ENCODE results near the gene DFFA. TPM values are rescaled to one million over a fixed set of nuclear protein-coding genes. Genes with fewer than 3 reads are reported as not detected.
A peak's percentile ranks its signal among the peaks of the same experiment; 100 is the strongest.

DFFA gene
- total RNA-seq, 1 experiment from 2014 or later: 86.5 TPM

DNA sequence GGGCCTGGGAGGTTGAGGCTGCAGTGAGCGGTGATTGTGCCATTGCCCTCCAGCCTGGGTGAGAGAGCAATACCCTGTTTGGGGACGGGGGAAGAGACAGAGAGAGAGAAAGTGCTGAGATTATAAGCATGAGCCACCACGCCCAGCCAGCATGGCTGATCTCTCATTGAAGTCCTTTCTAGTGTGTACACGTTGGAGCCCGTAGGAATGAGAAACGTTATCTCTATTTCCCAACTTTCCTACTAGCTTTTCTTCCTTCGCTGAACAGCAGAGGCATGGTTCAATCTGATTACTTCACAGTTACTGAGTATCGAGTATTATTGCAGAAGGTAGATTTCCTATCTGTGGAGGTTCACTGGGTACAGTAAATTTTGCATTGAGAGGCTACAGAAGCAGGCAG, 7.0 kb upstream of the DFFA start (continued):
- TF ChIP-seq, protein P1, sequence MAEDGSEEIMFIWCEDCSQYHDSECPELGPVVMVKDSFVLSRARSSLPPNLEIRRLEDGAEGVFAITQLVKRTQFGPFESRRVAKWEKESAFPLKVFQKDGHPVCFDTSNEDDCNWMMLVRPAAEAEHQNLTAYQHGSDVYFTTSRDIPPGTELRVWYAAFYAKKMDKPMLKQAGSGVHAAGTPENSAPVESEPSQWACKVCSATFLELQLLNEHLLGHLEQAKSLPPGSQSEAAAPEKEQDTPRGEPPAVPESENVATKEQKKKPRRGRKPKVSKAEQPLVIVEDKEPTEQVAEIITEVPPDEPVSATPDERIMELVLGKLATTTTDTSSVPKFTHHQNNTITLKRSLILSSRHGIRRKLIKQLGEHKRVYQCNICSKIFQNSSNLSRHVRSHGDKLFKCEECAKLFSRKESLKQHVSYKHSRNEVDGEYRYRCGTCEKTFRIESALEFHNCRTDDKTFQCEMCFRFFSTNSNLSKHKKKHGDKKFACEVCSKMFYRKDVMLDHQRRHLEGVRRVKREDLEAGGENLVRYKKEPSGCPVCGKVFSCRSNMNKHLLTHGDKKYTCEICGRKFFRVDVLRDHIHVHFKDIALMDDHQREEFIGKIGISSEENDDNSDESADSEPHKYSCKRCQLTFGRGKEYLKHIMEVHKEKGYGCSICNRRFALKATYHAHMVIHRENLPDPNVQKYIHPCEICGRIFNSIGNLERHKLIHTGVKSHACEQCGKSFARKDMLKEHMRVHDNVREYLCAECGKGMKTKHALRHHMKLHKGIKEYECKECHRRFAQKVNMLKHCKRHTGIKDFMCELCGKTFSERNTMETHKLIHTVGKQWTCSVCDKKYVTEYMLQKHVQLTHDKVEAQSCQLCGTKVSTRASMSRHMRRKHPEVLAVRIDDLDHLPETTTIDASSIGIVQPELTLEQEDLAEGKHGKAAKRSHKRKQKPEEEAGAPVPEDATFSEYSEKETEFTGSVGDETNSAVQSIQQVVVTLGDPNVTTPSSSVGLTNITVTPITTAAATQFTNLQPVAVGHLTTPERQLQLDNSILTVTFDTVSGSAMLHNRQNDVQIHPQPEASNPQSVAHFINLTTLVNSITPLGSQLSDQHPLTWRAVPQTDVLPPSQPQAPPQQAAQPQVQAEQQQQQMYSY (CRISPR knock-in tag; IDR thresholded peaks at IDR 0.05): no peak
- no peak for TF ChIP-seq MYBL2 (CRISPR knock-in tag; IDR thresholded peaks at IDR 0.05)
- no peak for TF ChIP-seq GRHL2 (CRISPR knock-in tag; IDR thresholded peaks at IDR 0.05; ENCODE audit: insufficient replicate concordance, severe bottlenecking)
- TF ChIP-seq, protein P2, sequence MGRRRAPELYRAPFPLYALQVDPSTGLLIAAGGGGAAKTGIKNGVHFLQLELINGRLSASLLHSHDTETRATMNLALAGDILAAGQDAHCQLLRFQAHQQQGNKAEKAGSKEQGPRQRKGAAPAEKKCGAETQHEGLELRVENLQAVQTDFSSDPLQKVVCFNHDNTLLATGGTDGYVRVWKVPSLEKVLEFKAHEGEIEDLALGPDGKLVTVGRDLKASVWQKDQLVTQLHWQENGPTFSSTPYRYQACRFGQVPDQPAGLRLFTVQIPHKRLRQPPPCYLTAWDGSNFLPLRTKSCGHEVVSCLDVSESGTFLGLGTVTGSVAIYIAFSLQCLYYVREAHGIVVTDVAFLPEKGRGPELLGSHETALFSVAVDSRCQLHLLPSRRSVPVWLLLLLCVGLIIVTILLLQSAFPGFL (CRISPR knock-in tag; IDR thresholded peaks at IDR 0.05; ENCODE audit: borderline replicate concordance): no peak
- TF ChIP-seq, protein P3, sequence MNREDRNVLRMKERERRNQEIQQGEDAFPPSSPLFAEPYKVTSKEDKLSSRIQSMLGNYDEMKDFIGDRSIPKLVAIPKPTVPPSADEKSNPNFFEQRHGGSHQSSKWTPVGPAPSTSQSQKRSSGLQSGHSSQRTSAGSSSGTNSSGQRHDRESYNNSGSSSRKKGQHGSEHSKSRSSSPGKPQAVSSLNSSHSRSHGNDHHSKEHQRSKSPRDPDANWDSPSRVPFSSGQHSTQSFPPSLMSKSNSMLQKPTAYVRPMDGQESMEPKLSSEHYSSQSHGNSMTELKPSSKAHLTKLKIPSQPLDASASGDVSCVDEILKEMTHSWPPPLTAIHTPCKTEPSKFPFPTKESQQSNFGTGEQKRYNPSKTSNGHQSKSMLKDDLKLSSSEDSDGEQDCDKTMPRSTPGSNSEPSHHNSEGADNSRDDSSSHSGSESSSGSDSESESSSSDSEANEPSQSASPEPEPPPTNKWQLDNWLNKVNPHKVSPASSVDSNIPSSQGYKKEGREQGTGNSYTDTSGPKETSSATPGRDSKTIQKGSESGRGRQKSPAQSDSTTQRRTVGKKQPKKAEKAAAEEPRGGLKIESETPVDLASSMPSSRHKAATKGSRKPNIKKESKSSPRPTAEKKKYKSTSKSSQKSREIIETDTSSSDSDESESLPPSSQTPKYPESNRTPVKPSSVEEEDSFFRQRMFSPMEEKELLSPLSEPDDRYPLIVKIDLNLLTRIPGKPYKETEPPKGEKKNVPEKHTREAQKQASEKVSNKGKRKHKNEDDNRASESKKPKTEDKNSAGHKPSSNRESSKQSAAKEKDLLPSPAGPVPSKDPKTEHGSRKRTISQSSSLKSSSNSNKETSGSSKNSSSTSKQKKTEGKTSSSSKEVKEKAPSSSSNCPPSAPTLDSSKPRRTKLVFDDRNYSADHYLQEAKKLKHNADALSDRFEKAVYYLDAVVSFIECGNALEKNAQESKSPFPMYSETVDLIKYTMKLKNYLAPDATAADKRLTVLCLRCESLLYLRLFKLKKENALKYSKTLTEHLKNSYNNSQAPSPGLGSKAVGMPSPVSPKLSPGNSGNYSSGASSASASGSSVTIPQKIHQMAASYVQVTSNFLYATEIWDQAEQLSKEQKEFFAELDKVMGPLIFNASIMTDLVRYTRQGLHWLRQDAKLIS (CRISPR knock-in tag; IDR thresholded peaks at IDR 0.05; ENCODE audit: borderline replicate concordance): no peak
- no peak for TF ChIP-seq SMAD3 (CRISPR knock-in tag; IDR thresholded peaks at IDR 0.05; ENCODE audit: borderline replicate concordance)
- TF ChIP-seq, protein P4, sequence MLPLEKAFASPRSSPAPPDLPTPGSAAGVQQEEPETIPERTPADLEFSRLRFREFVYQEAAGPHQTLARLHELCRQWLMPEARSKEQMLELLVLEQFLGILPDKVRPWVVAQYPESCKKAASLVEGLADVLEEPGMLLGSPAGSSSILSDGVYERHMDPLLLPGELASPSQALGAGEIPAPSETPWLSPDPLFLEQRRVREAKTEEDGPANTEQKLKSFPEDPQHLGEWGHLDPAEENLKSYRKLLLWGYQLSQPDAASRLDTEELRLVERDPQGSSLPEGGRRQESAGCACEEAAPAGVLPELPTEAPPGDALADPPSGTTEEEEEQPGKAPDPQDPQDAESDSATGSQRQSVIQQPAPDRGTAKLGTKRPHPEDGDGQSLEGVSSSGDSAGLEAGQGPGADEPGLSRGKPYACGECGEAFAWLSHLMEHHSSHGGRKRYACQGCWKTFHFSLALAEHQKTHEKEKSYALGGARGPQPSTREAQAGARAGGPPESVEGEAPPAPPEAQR (CRISPR knock-in tag; IDR thresholded peaks at IDR 0.05): no peak
- no peak for TF ChIP-seq KAT7 (CRISPR knock-in tag; IDR thresholded peaks at IDR 0.05; ENCODE audit: borderline replicate concordance)
- TF ChIP-seq TCF7 (CRISPR knock-in tag; IDR thresholded peaks at IDR 0.05; ENCODE audit: low read depth): no peak
- no peak for TF ChIP-seq NR3C1 (CRISPR knock-in tag; conservative IDR thresholded peaks at IDR 0.05; ENCODE audit: low read depth)
- TF ChIP-seq, protein P5, sequence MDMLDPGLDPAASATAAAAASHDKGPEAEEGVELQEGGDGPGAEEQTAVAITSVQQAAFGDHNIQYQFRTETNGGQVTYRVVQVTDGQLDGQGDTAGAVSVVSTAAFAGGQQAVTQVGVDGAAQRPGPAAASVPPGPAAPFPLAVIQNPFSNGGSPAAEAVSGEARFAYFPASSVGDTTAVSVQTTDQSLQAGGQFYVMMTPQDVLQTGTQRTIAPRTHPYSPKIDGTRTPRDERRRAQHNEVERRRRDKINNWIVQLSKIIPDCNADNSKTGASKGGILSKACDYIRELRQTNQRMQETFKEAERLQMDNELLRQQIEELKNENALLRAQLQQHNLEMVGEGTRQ (CRISPR knock-in tag; IDR thresholded peaks at IDR 0.05): no peak
- TF ChIP-seq CREB1 (CRISPR knock-in tag; IDR thresholded peaks at IDR 0.05): no peak
- no peak for TF ChIP-seq NR2C2 (CRISPR knock-in tag; IDR thresholded peaks at IDR 0.05)

DNA sequence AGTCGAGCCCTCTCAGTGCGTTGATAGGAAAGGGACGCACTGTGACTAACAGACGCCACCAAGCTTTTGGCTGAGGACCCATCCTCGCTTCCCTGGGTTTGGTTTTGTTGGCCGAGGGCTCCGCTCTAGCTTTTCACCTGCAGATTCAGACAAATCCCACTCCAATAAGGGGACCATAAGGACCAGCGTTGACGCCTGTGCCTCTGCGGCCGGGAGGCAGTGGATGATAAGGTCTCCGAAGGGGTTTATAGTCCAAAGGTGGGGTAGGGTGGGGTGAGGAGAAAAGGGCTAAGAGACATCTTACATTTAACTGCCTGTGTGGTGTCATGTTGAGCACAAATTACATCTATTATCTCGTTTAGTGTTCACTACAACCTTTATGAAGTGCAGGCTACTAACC, 3.2 kb upstream of the DFFA start:
- no peaks in the 10 kb centered on the region for H3K27me3 Mint-ChIP-seq (ENCODE audit: low read depth)
- DNase-seq (ENCODE audit: low spot score) (no peak), ATAC-seq (no peak)
- TF ChIP-seq FOXP1 (CRISPR knock-in tag; IDR thresholded peaks at IDR 0.05; ENCODE audit: borderline replicate concordance) (no peak), ZNF232 (CRISPR knock-in tag; IDR thresholded peaks at IDR 0.05) (no peak), ZBTB21 (CRISPR knock-in tag; IDR thresholded peaks at IDR 0.05; ENCODE audit: borderline replicate concordance) (no peak), OVOL2 (CRISPR knock-in tag; IDR thresholded peaks at IDR 0.05; ENCODE audit: borderline replicate concordance) (no peak)
- TF ChIP-seq, protein P6, sequence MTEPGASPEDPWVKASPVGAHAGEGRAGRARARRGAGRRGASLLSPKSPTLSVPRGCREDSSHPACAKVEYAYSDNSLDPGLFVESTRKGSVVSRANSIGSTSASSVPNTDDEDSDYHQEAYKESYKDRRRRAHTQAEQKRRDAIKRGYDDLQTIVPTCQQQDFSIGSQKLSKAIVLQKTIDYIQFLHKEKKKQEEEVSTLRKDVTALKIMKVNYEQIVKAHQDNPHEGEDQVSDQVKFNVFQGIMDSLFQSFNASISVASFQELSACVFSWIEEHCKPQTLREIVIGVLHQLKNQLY (CRISPR knock-in tag; IDR thresholded peaks at IDR 0.05): no peak
- TF ChIP-seq, protein P7, sequence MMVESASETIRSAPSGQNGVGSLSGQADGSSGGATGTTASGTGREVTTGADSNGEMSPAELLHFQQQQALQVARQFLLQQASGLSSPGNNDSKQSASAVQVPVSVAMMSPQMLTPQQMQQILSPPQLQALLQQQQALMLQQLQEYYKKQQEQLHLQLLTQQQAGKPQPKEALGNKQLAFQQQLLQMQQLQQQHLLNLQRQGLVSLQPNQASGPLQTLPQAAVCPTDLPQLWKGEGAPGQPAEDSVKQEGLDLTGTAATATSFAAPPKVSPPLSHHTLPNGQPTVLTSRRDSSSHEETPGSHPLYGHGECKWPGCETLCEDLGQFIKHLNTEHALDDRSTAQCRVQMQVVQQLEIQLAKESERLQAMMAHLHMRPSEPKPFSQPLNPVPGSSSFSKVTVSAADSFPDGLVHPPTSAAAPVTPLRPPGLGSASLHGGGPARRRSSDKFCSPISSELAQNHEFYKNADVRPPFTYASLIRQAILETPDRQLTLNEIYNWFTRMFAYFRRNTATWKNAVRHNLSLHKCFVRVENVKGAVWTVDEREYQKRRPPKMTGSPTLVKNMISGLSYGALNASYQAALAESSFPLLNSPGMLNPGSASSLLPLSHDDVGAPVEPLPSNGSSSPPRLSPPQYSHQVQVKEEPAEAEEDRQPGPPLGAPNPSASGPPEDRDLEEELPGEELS (CRISPR knock-in tag; IDR thresholded peaks at IDR 0.05): no peak
- peaks cover 24% of the 10 kb centered on the region for H3K4me1 Mint-ChIP-seq
- H3K9me3 Mint-ChIP-seq: no peaks in the 10 kb centered on the region
- ChIA-PET CTCF (interaction anchor here (0.9 to 1.3 kb wide), 2 partner anchors 19 to 45 kb away, joined by 4 read pairs; partner anchors contain the start of gene CENPS), POLR2A (interaction anchor here (1.0 kb wide), 1 partner anchor 19 kb away, joined by 3 read pairs; no protein-coding TSS in a partner anchor)
- H3K27ac Mint-ChIP-seq: peak overlapping the region; percentile 97
- H3K36me3 Mint-ChIP-seq: peaks cover 3% of the 10 kb centered on the region; the same call in 1 of the 2 replicates
- H3K4me3 Mint-ChIP-seq: peak overlapping the region; percentile 98

All from WTC11 (cell line).